Upper lobe of left lung (tissue), 6 donors: ENCODE data around the gene SRSF1. TPM values are rescaled to one million over a fixed set of nuclear protein-coding genes. Genes with fewer than 3 reads are reported as not detected.

ENCODE experiments used
- ATAC-seq, 2 donors: fragments of 200-7000 bp; cut with Tn5 transposase; one replicate each; pipeline ENCODE4 v1.9.1; 2022; ENCODE audit warnings: mild to moderate bottlenecking in 2 of 2, moderate library complexity in 2 of 2; ENCODE audit not compliant: low FRiP score in 2 of 2
- DNase-seq, 2 donors: peaks; one replicate each; pipeline ENCODE4 v3.0.0-alpha.2; 2019 to 2020
- H3K27ac ChIP-seq, 4 donors: fragments of 200-600 bp; sonication (generic); one replicate each; pipeline ENCODE4 v1.5.1; 2016 to 2019
- H3K27me3 ChIP-seq, 4 donors: fragments of 200-600 bp; sonication (generic); one replicate each; pipeline ENCODE4 v1.5.1; 2017 to 2019
- H3K36me3 ChIP-seq, 4 donors: fragments of 200-600 bp; sonication (generic); one replicate each; pipeline ENCODE4 v1.5.1; 2016 to 2019
- H3K4me1 ChIP-seq, 4 donors: fragments of 200-600 bp; sonication (generic); one replicate each; pipeline ENCODE4 v1.5.1; 2018 to 2019
- H3K4me3 ChIP-seq, 4 donors: fragments of 200-600 bp; sonication (generic); one replicate each; pipeline ENCODE4 v1.5.1; 2017 to 2019; ENCODE audit warnings: mild to moderate bottlenecking in 2 of 4, moderate library complexity in 1 of 4
- H3K9me3 ChIP-seq, 4 donors: fragments of 200-600 bp; sonication (generic); one replicate each; pipeline ENCODE4 v1.5.1; 2018 to 2019
- CTCF ChIP-seq, 6 experiments: fragments of 450-650 bp in 4 of 6; fragments of 200-600 bp in 2 of 6; sonication (generic) in 2 of 6; IDR thresholded peaks; one replicate each; pipeline ENCODE4 v1.5.1; 2016 to 2019; ENCODE audit warnings: antibody characterized with exemption in 6 of 6
- EP300 ChIP-seq, 4 donors: sonication (generic); formaldehyde crosslinking; IDR thresholded peaks; one replicate each; pipeline ENCODE4 v1.5.1; 2017; ENCODE audit warnings: antibody characterized with exemption in 4 of 4, control low read depth in 2 of 4
- POLR2A ChIP-seq, 4 donors: fragments of 450-650 bp; IDR thresholded peaks; one replicate each; pipeline ENCODE4 v1.5.1; 2016 to 2017; ENCODE audit warnings: antibody characterized with exemption in 4 of 4, mild to moderate bottlenecking in 2 of 4
- POLR2AphosphoS5 ChIP-seq, 2 donors: sonication (generic); formaldehyde crosslinking; IDR thresholded peaks; one replicate each; pipeline ENCODE4 v1.5.1; 2017; ENCODE audit warnings: antibody characterized with exemption in 2 of 2
- WGBS, 2 donors: methylation state at CpG; one replicate each; pipeline ENCODE4 v1.1.5; 2017 to 2018; 5-methylcytosine and 5-hydroxymethylcytosine counted together
- total RNA-seq, 6 donors: library from RNA; depleted of rRNA in 4 of 6; stranded (reverse); fragments of >200 nt in 4 of 6; gene quantifications; one replicate each; pipeline versions ENCODE4 v1.1.0 to v1.2.1, GENCODE V29; 2016 to 2021
- donor health status: DM: no; HTN: no; CAD: no; lungs with moderate emphysema.
- donor health status: DM: no; HTN: yes; CAD: no; lungs with severe emphysema.

Gene SRSF1
- total RNA-seq, 6 donors from 2014 or later, result 109 to 393 (median 160) TPM

GRCh38 chr17:58051468-58051867 lies 44.4 kb upstream of the SRSF1 start:
- Histone ChIP-seq H3K9me3 (no peaks in the 10 kb centered on the region), H3K4me1 (no peaks in the 10 kb centered on the region), H3K27ac (no peak overlapping the region), H3K36me3 (no peaks in the 10 kb centered on the region), H3K27me3 (no peaks in the 10 kb centered on the region), H3K4me3 (no peak overlapping the region)
- no peak for TF ChIP-seq EP300 (IDR thresholded peaks at IDR 0.05)
- no peak for TF ChIP-seq POLR2A (IDR thresholded peaks at IDR 0.05)
- TF ChIP-seq POLR2AphosphoS5 (IDR thresholded peaks at IDR 0.05), result no peak
- TF ChIP-seq CTCF (IDR thresholded peaks at IDR 0.05), result no peak
- ATAC-seq (no peak), DNase-seq (no peak)
- 80 to 85% methylated on average over 1 of the region's 1 CpG for WGBS, 2 donors

- Histone ChIP-seq H3K27me3 (no peaks in the 10 kb centered on the region), H3K9me3 (no peaks in the 10 kb centered on the region), H3K4me1 (no peaks in the 10 kb centered on the region), H3K27ac (no peak overlapping the region), H3K36me3 (no peaks in the 10 kb centered on the region), H3K4me3 (no peak overlapping the region)
- no peak for TF ChIP-seq POLR2AphosphoS5 (IDR thresholded peaks at IDR 0.05)
- TF ChIP-seq POLR2A (IDR thresholded peaks at IDR 0.05), result no peak
- TF ChIP-seq EP300 (IDR thresholded peaks at IDR 0.05), result no peak
- TF ChIP-seq CTCF (IDR thresholded peaks at IDR 0.05), result no peak
- 100% methylated on average over 2 of the region's 2 CpGs for WGBS, 2 donors
- ATAC-seq (no peak), DNase-seq (no peak)
These were observed 43.9 kb upstream of the SRSF1 start for GRCh38 chr17:58050966-58051365.

GRCh38 chr17:58049533-58049932 lies 42.5 kb upstream of the SRSF1 start:
- WGBS, 2 donors, result 94 to 97% methylated on average over 4 of the region's 4 CpGs
- no peaks in the 10 kb centered on the region for H3K27me3 ChIP-seq
- ATAC-seq, result no peak
- H3K36me3 ChIP-seq, result no peaks in the 10 kb centered on the region
- no peak for DNase-seq
- no peaks in the 10 kb centered on the region for H3K9me3 ChIP-seq
- no peak for TF ChIP-seq CTCF (IDR thresholded peaks at IDR 0.05)
- TF ChIP-seq POLR2A (IDR thresholded peaks at IDR 0.05), result no peak
- TF ChIP-seq EP300 (IDR thresholded peaks at IDR 0.05), result no peak
- no peak for TF ChIP-seq POLR2AphosphoS5 (IDR thresholded peaks at IDR 0.05)
- no peak overlapping the region for H3K4me3 ChIP-seq
- H3K27ac ChIP-seq, result no peak overlapping the region
- no peaks in the 10 kb centered on the region for H3K4me1 ChIP-seq

- no peak for ATAC-seq
- TF ChIP-seq CTCF (IDR thresholded peaks at IDR 0.05), result no peak
- TF ChIP-seq POLR2AphosphoS5 (IDR thresholded peaks at IDR 0.05), result no peak
- TF ChIP-seq EP300 (IDR thresholded peaks at IDR 0.05), result no peak
- no peak for TF ChIP-seq POLR2A (IDR thresholded peaks at IDR 0.05)
- no peaks in the 10 kb centered on the region for H3K9me3 ChIP-seq
- WGBS, 2 donors, result 63 to 73% methylated on average over 4 of the region's 4 CpGs
- no peak overlapping the region for H3K27ac ChIP-seq
- no peak overlapping the region for H3K4me3 ChIP-seq
- H3K36me3 ChIP-seq, result no peaks in the 10 kb centered on the region
- H3K27me3 ChIP-seq, result no peaks in the 10 kb centered on the region
- no peaks in the 10 kb centered on the region for H3K4me1 ChIP-seq
- no peak for DNase-seq
These were observed 40.5 kb upstream of the SRSF1 start for GRCh38 chr17:58047376-58048150.
